ENCODE data around the gene SPATA2.
"Not testable (repeated sequence)": the region's sequence is repeated elsewhere in the genome, so short reads cannot be mapped to it uniquely, and the experiment has no call there.

The SPATA2 gene

GRCh38 chr20:49863666-49864065 is 51.7 kb downstream of the SPATA2 start:
- H3K36me3 ChIP-seq (ENCODE audit: insufficient read depth, low read length): peaks cover 16% of the 10 kb centered on the region; the same call in 1 of the 2 replicates
- H3K27me3 ChIP-seq (ENCODE audit: insufficient read depth, low read length, poor library complexity, severe bottlenecking): no peaks in the 10 kb centered on the region
- H3K9ac ChIP-seq (ENCODE audit: low read depth, low read length, poor library complexity, severe bottlenecking): no peak overlapping the region
- TF ChIP-seq EZH2phosphoT487 (IDR thresholded peaks at IDR 0.05; ENCODE audit: borderline replicate concordance): no peak
- TF ChIP-seq CTCF (conservative IDR thresholded peaks at IDR 0.05; ENCODE audit: low read length): no peak
- no peaks in the 10 kb centered on the region for H3K9me3 ChIP-seq (ENCODE audit: insufficient read depth, low read depth, low read length)
- H3K4me1 ChIP-seq (ENCODE audit: insufficient read depth, low read length, poor library complexity, severe bottlenecking): no peaks in the 10 kb centered on the region
- no peaks in the 10 kb centered on the region for H3F3A ChIP-seq (ENCODE audit: low read depth)
- no peak overlapping the region for H3K4me2 ChIP-seq (ENCODE audit: low read depth, low read length, poor library complexity, severe bottlenecking)
- no peak overlapping the region for H2AFZ ChIP-seq (ENCODE audit: low read length)
- H3K79me2 ChIP-seq (ENCODE audit: insufficient read depth, low read length): no peaks in the 10 kb centered on the region
- H3K4me3 ChIP-seq (ENCODE audit: low read length, poor library complexity, severe bottlenecking): no peak overlapping the region
- no peaks in the 10 kb centered on the region for H3K9me2 ChIP-seq (replicated peaks; ENCODE audit: low read depth, low read length)
- no peaks in the 10 kb centered on the region for H4K20me1 ChIP-seq (ENCODE audit: insufficient read depth, low read length, poor library complexity, severe bottlenecking)

- Histone ChIP-seq H3K36me3 (ENCODE audit: insufficient read depth, low read length) (peaks cover 16% of the 10 kb centered on the region; the same call in 1 of the 2 replicates), H3K4me3 (ENCODE audit: low read length, poor library complexity, severe bottlenecking) (no peak overlapping the region)
- TF ChIP-seq EZH2phosphoT487 (IDR thresholded peaks at IDR 0.05; ENCODE audit: borderline replicate concordance) (no peak), CTCF (conservative IDR thresholded peaks at IDR 0.05; ENCODE audit: low read length) (no peak)
Observed at GRCh38 chr20:49862607-49863200, 52.6 kb downstream of the SPATA2 start.

GRCh38 chr20:49861232-49861631 is 54.1 kb downstream of the SPATA2 start:
- not testable (repeated sequence) for H2AFZ ChIP-seq (ENCODE audit: low read length); H3F3A ChIP-seq (ENCODE audit: low read depth); H3K79me2 ChIP-seq (ENCODE audit: insufficient read depth, low read length); H3K4me1 ChIP-seq (ENCODE audit: insufficient read depth, low read length, poor library complexity, severe bottlenecking); H3K9ac ChIP-seq (ENCODE audit: low read depth, low read length, poor library complexity, severe bottlenecking); H4K20me1 ChIP-seq (ENCODE audit: insufficient read depth, low read length, poor library complexity, severe bottlenecking); H3K9me2 ChIP-seq (replicated peaks; ENCODE audit: low read depth, low read length); H3K27me3 ChIP-seq (ENCODE audit: insufficient read depth, low read length, poor library complexity, severe bottlenecking); H3K4me2 ChIP-seq (ENCODE audit: low read depth, low read length, poor library complexity, severe bottlenecking); H3K4me3 ChIP-seq (ENCODE audit: low read length, poor library complexity, severe bottlenecking); H3K9me3 ChIP-seq (ENCODE audit: insufficient read depth, low read depth, low read length)
- H3K36me3 ChIP-seq (ENCODE audit: insufficient read depth, low read length): peaks cover 16% of the 10 kb centered on the region; the same call in 1 of the 2 replicates

More at GRCh38 chr20:49862607-49863200, 52.6 kb downstream of the SPATA2 start:
- H3K79me2 ChIP-seq (ENCODE audit: insufficient read depth, low read length): no peaks in the 10 kb centered on the region
- no peaks in the 10 kb centered on the region for H3K9me3 ChIP-seq (ENCODE audit: insufficient read depth, low read depth, low read length)
- no peaks in the 10 kb centered on the region for H3K4me1 ChIP-seq (ENCODE audit: insufficient read depth, low read length, poor library complexity, severe bottlenecking)
- H3F3A ChIP-seq (ENCODE audit: low read depth): no peaks in the 10 kb centered on the region
- no peaks in the 10 kb centered on the region for H3K27me3 ChIP-seq (ENCODE audit: insufficient read depth, low read length, poor library complexity, severe bottlenecking)
- H4K20me1 ChIP-seq (ENCODE audit: insufficient read depth, low read length, poor library complexity, severe bottlenecking): no peaks in the 10 kb centered on the region
- no peaks in the 10 kb centered on the region for H3K9me2 ChIP-seq (replicated peaks; ENCODE audit: low read depth, low read length)
- no peak overlapping the region for H3K4me2 ChIP-seq (ENCODE audit: low read depth, low read length, poor library complexity, severe bottlenecking)
- no peak overlapping the region for H2AFZ ChIP-seq (ENCODE audit: low read length)
- H3K9ac ChIP-seq (ENCODE audit: low read depth, low read length, poor library complexity, severe bottlenecking): no peak overlapping the region

GRCh38 chr20:49859807-49860206 is 55.5 kb downstream of the SPATA2 start:
- no peak overlapping the region for H3K4me3 ChIP-seq (ENCODE audit: low read length, poor library complexity, severe bottlenecking)
- no peaks in the 10 kb centered on the region for H3K27me3 ChIP-seq (ENCODE audit: insufficient read depth, low read length, poor library complexity, severe bottlenecking)
- H3K79me2 ChIP-seq (ENCODE audit: insufficient read depth, low read length): no peaks in the 10 kb centered on the region
- H3K36me3 ChIP-seq (ENCODE audit: insufficient read depth, low read length): peaks cover 18% of the 10 kb centered on the region; the same call in 1 of the 2 replicates
- no peaks in the 10 kb centered on the region for H3F3A ChIP-seq (ENCODE audit: low read depth)
- no peak overlapping the region for H2AFZ ChIP-seq (ENCODE audit: low read length)
- no peak overlapping the region for H3K9ac ChIP-seq (ENCODE audit: low read depth, low read length, poor library complexity, severe bottlenecking)
- no peaks in the 10 kb centered on the region for H3K9me3 ChIP-seq (ENCODE audit: insufficient read depth, low read depth, low read length)
- no peak overlapping the region for H3K4me2 ChIP-seq (ENCODE audit: low read depth, low read length, poor library complexity, severe bottlenecking)
- TF ChIP-seq CTCF (conservative IDR thresholded peaks at IDR 0.05; ENCODE audit: low read length) (no peak), EZH2phosphoT487 (IDR thresholded peaks at IDR 0.05; ENCODE audit: borderline replicate concordance) (no peak)
- H4K20me1 ChIP-seq (ENCODE audit: insufficient read depth, low read length, poor library complexity, severe bottlenecking): no peaks in the 10 kb centered on the region
- H3K4me1 ChIP-seq (ENCODE audit: insufficient read depth, low read length, poor library complexity, severe bottlenecking): no peaks in the 10 kb centered on the region
- no peaks in the 10 kb centered on the region for H3K9me2 ChIP-seq (replicated peaks; ENCODE audit: low read depth, low read length)
